Ureter (tissue), 1 donor: Measurements from ENCODE around the gene TMEM181. TPM values are rescaled to one million over a fixed set of nuclear protein-coding genes. Genes with fewer than 3 reads are reported as not detected.
A peak's percentile ranks its signal among the peaks of the same experiment; 100 is the strongest.
"Not testable (repeated sequence)": the region's sequence is repeated elsewhere in the genome, so short reads cannot be mapped to it uniquely, and the experiment has no call there.

Source experiments
- DNase-seq: peaks from one replicate; pipeline ENCODE4 v3.0.0-alpha.2; 2020; ENCODE audit warnings: low spot score
- total RNA-seq: library from RNA; stranded (reverse); gene quantifications from one replicate; pipeline ENCODE4 v1.2.4, GENCODE V29; 2023
- donor health status: DM: yes; HTN: yes; CAD: no.

The TMEM181 gene, protein sequence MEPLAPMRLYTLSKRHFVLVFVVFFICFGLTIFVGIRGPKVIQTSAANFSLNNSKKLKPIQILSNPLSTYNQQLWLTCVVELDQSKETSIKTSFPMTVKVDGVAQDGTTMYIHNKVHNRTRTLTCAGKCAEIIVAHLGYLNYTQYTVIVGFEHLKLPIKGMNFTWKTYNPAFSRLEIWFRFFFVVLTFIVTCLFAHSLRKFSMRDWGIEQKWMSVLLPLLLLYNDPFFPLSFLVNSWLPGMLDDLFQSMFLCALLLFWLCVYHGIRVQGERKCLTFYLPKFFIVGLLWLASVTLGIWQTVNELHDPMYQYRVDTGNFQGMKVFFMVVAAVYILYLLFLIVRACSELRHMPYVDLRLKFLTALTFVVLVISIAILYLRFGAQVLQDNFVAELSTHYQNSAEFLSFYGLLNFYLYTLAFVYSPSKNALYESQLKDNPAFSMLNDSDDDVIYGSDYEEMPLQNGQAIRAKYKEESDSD
- total RNA-seq: 38.3 TPM

DNA sequence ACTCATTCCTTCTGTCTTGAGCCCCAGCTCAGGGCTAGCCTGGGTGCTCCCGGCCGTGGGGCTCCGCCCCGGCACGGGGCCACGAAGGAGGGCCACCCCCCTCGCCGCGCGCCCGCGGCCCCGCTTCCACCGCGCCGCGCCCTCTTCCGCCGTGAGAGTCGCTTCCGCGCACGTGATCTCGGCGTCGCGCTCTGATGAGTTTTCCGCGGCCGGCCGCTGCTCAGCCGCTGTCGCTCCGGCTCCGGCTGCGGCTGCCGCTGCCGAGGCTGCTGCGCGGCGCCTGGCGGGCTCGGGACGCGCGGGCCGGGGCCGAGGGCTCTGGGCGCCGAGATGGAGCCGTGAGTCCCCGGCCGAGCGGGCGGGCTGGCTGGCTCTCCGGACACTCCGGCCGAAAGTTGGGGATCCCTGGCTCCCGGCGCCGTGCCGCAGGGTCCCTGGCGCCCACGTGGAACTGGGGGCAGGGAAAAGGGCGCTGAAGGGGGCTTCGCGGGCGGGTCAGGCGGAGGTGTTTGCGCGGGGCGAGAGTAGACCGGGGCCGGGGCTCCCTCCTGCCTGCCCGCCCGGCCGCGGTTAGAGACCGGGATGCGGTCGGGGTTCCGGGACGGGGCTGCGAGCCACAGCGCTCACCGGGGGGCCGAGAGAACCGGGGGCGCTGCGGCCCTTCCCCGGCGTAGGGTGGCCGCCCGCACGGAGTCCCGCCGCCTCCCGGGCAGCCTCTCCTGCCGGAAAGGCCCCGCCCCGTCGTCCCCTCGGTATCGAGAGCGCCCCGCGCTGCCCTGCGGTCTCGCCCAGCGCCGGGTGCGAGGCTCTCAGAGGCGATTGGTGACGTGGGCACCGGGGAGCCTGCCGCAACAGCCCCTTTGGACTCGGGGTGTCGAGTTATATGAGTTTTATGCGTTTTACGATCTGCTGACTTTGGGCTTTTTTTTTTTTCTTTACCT, at the start of gene TMEM181:
Gene TMEM181, plus strand, starts transcription at position 197 of the 941 bp plus-strand sequence. Its CDS starts 134 bp downstream, at position 331.
- DNase-seq: peak; percentile 89

- DNase-seq: no peak
These were observed 47.1 kb upstream of the TMEM181 start for GRCh38 chr6:158512809-158513208.

- no peak for DNase-seq
These were observed 45.7 kb upstream of the TMEM181 start for GRCh38 chr6:158514176-158514575.

DNA sequence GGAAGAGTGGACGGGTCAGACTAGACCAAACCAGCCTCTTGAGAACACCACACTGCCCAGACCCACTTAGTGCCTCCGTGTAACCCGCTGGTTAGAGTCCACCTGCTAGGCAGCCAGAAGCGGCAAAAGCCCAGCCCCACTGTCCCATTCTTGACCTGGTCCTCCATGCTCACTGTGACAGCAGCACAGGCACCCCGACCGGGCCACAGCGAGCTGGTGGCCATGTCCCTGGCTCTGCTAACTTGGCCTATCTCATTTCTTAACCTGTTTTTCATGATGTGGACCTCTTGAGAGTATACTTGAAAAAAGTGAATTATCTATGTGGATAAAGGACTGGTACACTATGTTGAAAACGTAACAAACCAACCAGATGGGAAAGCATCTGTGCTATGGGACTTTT, 44.9 kb upstream of the TMEM181 start:
- DNase-seq: no peak

DNA sequence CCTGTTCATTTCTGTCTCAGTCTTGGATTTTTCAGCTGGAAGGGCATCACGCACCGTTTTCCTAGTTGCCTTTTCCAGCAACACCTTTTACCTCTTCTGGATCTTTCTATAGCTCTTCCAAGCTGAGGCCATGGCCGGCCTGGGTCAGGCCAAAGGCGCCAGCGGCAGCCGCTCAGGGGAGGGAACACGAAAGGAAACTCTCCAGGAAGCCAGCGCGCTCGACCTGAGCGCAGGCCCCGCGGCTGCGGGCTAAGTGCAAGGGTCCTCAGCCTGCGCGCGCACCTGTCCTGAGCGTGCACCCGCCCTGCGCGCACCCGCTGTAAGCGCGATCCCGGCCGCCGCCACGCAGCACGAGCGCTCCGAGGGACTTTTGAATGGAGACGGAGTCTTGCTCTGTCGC, 43.8 kb upstream of the TMEM181 start:
- DNase-seq: no peak

DNA sequence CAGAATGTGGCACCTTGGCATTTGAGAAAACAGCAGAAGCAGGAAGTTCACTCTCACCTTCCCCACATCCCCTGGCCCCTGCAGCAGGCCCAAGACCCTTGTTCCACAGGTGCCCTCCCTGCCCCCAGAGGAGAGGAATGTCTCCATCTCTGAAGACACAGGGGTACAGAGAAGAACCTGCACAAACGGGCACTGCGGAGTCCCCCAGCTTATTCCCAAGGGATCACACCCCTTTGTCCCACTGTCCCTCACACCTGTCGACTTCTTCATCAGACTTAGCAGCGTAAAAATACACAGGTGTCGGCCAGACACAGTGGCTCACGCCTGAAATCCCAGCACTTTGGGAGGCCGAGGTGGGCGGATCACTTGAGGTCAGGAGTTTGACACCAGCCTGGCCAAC, 42.9 kb upstream of the TMEM181 start:
- no peak for DNase-seq

- no peak for DNase-seq
These were observed 42.3 kb upstream of the TMEM181 start for GRCh38 chr6:158517581-158517980.

GRCh38 chr6:158518191-158519127, 41.4 kb upstream of the TMEM181 start:
- peak; percentile 62 for DNase-seq

- no peak for DNase-seq
These were observed 40.6 kb upstream of the TMEM181 start for GRCh38 chr6:158519300-158519699.

- DNase-seq: no peak
These were observed 40.1 kb upstream of the TMEM181 start for GRCh38 chr6:158519761-158520160.

- DNase-seq: not testable (repeated sequence)
These were observed 38.9 kb upstream of the TMEM181 start for GRCh38 chr6:158520975-158521374.

DNA sequence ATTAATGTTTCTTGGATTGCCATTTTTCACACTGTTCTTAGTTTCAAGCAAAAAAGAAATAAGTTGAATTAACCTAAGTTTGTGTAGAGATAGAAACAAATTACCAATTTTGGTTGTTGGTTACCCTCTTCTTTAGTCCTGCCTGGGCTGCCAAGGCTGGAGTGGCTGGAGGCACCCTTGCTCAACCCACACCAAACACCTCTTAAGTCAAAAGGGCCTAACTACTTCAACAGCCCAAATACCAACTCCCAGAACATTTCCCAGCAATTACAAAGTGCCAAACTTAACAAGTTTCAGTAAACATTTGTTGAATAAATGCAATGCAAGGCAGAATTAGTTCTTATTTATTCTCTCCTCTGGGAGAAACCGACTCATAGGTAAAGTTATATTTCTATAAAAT, 38.1 kb upstream of the TMEM181 start:
- DNase-seq: no peak

DNA sequence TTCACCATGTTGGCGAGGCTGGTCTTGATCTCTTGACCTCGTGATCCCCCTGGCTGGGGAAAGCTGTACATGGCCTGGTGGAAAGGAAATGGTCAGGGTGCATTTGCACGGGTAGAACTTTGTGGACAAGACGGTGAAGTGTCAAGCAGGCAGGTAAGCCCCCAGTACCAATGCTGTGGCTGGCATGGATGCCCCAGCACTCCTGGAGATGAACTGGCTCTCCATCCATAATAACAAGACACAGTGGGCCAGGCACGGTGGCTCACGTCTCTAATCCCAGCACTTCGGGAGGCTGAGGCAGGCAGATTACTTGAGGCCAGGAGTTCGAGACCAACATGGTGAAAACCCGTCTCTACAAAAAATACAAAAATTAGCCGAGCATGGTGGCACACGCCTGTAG, 37.3 kb upstream of the TMEM181 start:
- no peak for DNase-seq

DNA sequence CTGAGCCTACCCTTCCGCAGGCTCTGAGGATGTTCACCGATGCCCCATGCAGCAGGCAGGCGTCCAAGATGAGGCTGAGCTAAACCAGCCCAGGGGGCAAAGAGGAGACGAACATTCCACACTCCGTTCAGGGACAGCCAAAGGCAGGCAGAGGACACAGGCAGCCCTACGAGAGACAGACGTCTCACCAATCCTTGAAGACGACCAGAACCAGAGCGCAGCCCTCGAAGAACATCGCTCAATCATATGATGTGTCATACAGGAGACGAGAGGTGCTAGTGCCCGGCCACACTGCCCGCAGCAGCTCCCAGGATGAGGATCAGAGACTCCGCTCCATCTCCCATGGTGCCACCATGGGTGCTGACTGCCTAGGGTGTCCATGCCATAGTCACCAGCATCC, 35.6 kb upstream of the TMEM181 start:
- DNase-seq: no peak

GRCh38 chr6:158527858-158528257, 32.0 kb upstream of the TMEM181 start:
- not testable (repeated sequence) for DNase-seq

DNA sequence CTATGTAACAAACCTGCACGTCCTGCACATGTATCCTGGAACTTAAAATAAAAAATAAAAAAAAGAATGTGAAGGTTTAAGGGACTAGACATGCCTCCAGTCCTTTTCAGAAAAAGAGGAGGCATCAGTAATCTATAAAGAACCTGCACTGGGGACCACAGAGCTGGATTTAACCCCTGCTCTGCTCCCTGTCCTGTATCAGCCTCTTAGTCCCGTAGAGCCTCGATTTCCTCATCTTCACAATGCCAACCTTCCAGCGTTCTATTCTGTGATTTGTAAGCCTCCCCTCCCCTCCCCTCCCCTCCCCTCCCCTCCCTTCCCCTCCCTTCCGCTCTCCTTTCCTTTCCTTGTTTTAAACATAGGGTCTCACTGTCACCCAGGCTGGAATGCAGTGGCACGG, 31.1 kb upstream of the TMEM181 start:
- no peak for DNase-seq

GRCh38 chr6:158529629-158530028, 30.3 kb upstream of the TMEM181 start:
- no peak for DNase-seq

DNA sequence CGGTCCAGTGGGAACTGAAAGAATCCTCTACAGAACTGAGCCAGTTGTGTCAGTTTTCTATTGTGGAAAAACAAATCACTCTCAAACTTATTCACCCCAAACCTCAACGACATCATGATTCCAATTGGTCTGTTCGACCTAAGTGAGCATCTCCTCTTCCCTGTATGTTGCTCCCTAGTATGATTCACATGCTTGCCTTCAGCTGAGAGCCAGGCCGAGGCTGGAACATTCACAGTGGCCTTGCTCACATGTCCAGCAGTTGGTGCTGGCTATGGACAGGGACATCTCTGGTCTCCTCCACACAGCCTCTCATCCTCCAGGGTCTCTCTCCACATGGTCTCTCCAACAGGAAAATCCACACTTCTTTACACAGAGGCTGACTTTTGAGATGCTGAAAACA, 28.3 kb upstream of the TMEM181 start:
- DNase-seq: no peak

- no peak for DNase-seq
These were observed 27.9 kb upstream of the TMEM181 start for GRCh38 chr6:158531970-158532369.

GRCh38 chr6:158536084-158536890, 23.6 kb upstream of the TMEM181 start:
- DNase-seq: no peak
